ENCODE results near the gene CRB1.

The CRB1 gene

GRCh38 chr1:197268012-197268411 lies at the start of gene CRB1:
Gene CRB1, plus strand, starts transcription at chr1:197268252. Its CDS starts 161 bp downstream, at chr1:197268413.
- no peak for DNase-seq (ENCODE audit: low read depth in 3 of 3)

GRCh38 chr1:197218857-197219256 lies 49.2 kb upstream of the CRB1 start:
- DNase-seq (ENCODE audit: low read depth in 3 of 3) = no peak

GRCh38 chr1:197222025-197222685 lies 45.9 kb upstream of the CRB1 start:
- no peak for DNase-seq (ENCODE audit: low read depth in 3 of 3)

- no peak for DNase-seq (ENCODE audit: low read depth in 3 of 3)
Measured at GRCh38 chr1:197222780-197223179, 45.3 kb upstream of the CRB1 start.

GRCh38 chr1:197224160-197224559 lies 43.9 kb upstream of the CRB1 start:
- DNase-seq (ENCODE audit: low read depth in 3 of 3) = no peak

GRCh38 chr1:197225611-197226010 lies 42.4 kb upstream of the CRB1 start:
- DNase-seq (ENCODE audit: low read depth in 3 of 3) = no peak

- DNase-seq (ENCODE audit: low read depth in 3 of 3) = no peak
Measured at GRCh38 chr1:197234581-197234980, 33.5 kb upstream of the CRB1 start.

GRCh38 chr1:197235355-197235754 lies 32.7 kb upstream of the CRB1 start:
- no peak for DNase-seq (ENCODE audit: low read depth in 3 of 3)

- DNase-seq (ENCODE audit: low read depth in 3 of 3) = no peak
Measured at GRCh38 chr1:197247465-197247864, 20.6 kb upstream of the CRB1 start.

GRCh38 chr1:197249324-197249723 lies 18.7 kb upstream of the CRB1 start:
- DNase-seq (ENCODE audit: low read depth in 3 of 3) = no peak

GRCh38 chr1:197250616-197251015 lies 17.4 kb upstream of the CRB1 start:
- DNase-seq (ENCODE audit: low read depth in 3 of 3) = no peak

GRCh38 chr1:197252973-197253372 lies 15.1 kb upstream of the CRB1 start:
- DNase-seq (ENCODE audit: low read depth in 3 of 3) = no peak

- no peak for DNase-seq (ENCODE audit: low read depth in 3 of 3)
Measured at GRCh38 chr1:197254866-197255265, 13.2 kb upstream of the CRB1 start.

GRCh38 chr1:197264936-197265567 lies 3.0 kb upstream of the CRB1 start:
- no peak for DNase-seq (ENCODE audit: low read depth in 3 of 3)

GRCh38 chr1:197269053-197269452 lies 1.0 kb downstream of the CRB1 start:
- no peak for DNase-seq (ENCODE audit: low read depth in 3 of 3)

- DNase-seq (ENCODE audit: low read depth in 3 of 3) = no peak
Measured at GRCh38 chr1:197272791-197273190, 4.7 kb downstream of the CRB1 start.

GRCh38 chr1:197277166-197277565 lies 9.1 kb downstream of the CRB1 start:
- no peak for DNase-seq (ENCODE audit: low read depth in 3 of 3)

GRCh38 chr1:197284325-197284724 lies 16.3 kb downstream of the CRB1 start:
- no peak for DNase-seq (ENCODE audit: low read depth in 3 of 3)

- no peak for DNase-seq (ENCODE audit: low read depth in 3 of 3)
Measured at GRCh38 chr1:197284966-197285365, 16.9 kb downstream of the CRB1 start.

GRCh38 chr1:197285526-197286205 lies 17.6 kb downstream of the CRB1 start:
- no peak for DNase-seq (ENCODE audit: low read depth in 3 of 3)

- no peak for DNase-seq (ENCODE audit: low read depth in 3 of 3)
Measured at GRCh38 chr1:197286634-197287033, 18.6 kb downstream of the CRB1 start.

GRCh38 chr1:197287863-197288262 lies 19.8 kb downstream of the CRB1 start:
- DNase-seq (ENCODE audit: low read depth in 3 of 3) = no peak

GRCh38 chr1:197302775-197303174 lies 34.7 kb downstream of the CRB1 start:
- no peak for DNase-seq (ENCODE audit: low read depth in 3 of 3)
